IMR-90 (cell line): Measurements from ENCODE around the gene FEN1. TPM values are rescaled to one million over a fixed set of nuclear protein-coding genes. Genes with fewer than 3 reads are reported as not detected.

Source experiments
- ATAC-seq: fragments of 200-7000 bp; cut with Tn5 transposase; 2 replicates; pipeline ENCODE4 v1.9.1; 2020; ENCODE audit warnings: low read depth, mild to moderate bottlenecking, moderate library complexity
- BruUV-seq: library from RNA; stranded (reverse); fragments of 400-500 nt; replicated peaks from 2 replicates; lab custom pipeline; 2021; lab: Mats Ljungman, UMichigan
- CTCF ChIA-PET: fragments of 300-600 bp; formaldehyde crosslinking; extraction: SDS; loops from one replicate; lab custom pipeline; 2021; ENCODE audit warnings: antibody characterized with exemption; lab: Yijun Ruan, JAX
- POLR2A ChIA-PET: fragments of 300-600 bp; sonication (Branson Sonifier 250); formaldehyde crosslinking; loops from one replicate; lab custom pipeline; 2022; ENCODE audit warnings: antibody characterized with exemption; ENCODE audit not compliant: unreplicated experiment; lab: Charles Lee
- DNase-seq: peaks from one replicate; pipeline ENCODE4 v3.0.0; 2013
- H2AFZ ChIP-seq: replicated peaks from 2 replicates; pipeline ENCODE3; 2013; ENCODE audit warnings: low read length, mild to moderate bottlenecking; ENCODE audit not compliant: poor library complexity
- H2AK5ac ChIP-seq: 2 replicates; pipeline ENCODE4 v1.6.1; 2013; ENCODE audit warnings: low read depth, low read length, inconsistent platforms
- H2AK9ac ChIP-seq: replicated peaks from 2 replicates; pipeline ENCODE3; 2013; ENCODE audit warnings: mild to moderate bottlenecking, low read depth, low read length, moderate library complexity; ENCODE audit not compliant: poor library complexity
- H2BK120ac ChIP-seq: 2 replicates; pipeline ENCODE4 v1.6.1; 2013; ENCODE audit warnings: low read depth, low read length, inconsistent platforms
- H2BK15ac ChIP-seq: 3 replicates; pipeline ENCODE4 v1.6.1; 2013; ENCODE audit warnings: low read depth, low read length, inconsistent platforms
- H2BK20ac ChIP-seq: 2 replicates; pipeline ENCODE4 v1.6.1; 2013; ENCODE audit warnings: low read depth, mild to moderate bottlenecking, inconsistent platforms, low read length, moderate library complexity
- H2BK5ac ChIP-seq: 2 replicates; pipeline ENCODE4 v1.6.1; 2013; ENCODE audit warnings: mild to moderate bottlenecking, low read depth, low read length, inconsistent platforms; ENCODE audit not compliant: poor library complexity, severe bottlenecking
- H3K14ac ChIP-seq: replicated peaks from 2 replicates; pipeline ENCODE4 v1.6.1; 2013; ENCODE audit warnings: low read depth, low read length, inconsistent platforms
- H3K18ac ChIP-seq: 2 replicates; pipeline ENCODE4 v1.6.1; 2013; ENCODE audit warnings: low read depth, low read length, control low read depth
- H3K23ac ChIP-seq: 2 replicates; pipeline ENCODE4 v1.6.1; 2013; ENCODE audit warnings: low read depth, low read length, inconsistent platforms
- H3K27ac ChIP-seq: 2 replicates; pipeline ENCODE4 v1.5.1; 2013; ENCODE audit warnings: mild to moderate bottlenecking, control low read depth, low read length; ENCODE audit not compliant: insufficient read depth
- H3K27me3 ChIP-seq: 2 replicates; pipeline ENCODE4 v1.6.1; 2013; ENCODE audit warnings: low read length; ENCODE audit not compliant: control insufficient read depth, insufficient read depth
- H3K36me3 ChIP-seq: 2 replicates; pipeline ENCODE4 v1.6.1; 2013; ENCODE audit warnings: low read length, mixed read lengths; ENCODE audit not compliant: control insufficient read depth, insufficient read depth
- H3K4ac ChIP-seq: 2 replicates; pipeline ENCODE4 v1.6.1; 2013; ENCODE audit warnings: low read depth, low read length, inconsistent platforms
- H3K4me1 ChIP-seq: 2 replicates; pipeline ENCODE4 v1.6.1; 2013; ENCODE audit warnings: low read length, mixed read lengths; ENCODE audit not compliant: control insufficient read depth, insufficient read depth
- H3K4me2 ChIP-seq: 2 replicates; pipeline ENCODE4 v1.6.1; 2013; ENCODE audit warnings: low read depth, mild to moderate bottlenecking, control low read depth, low read length, moderate library complexity
- H3K4me3 ChIP-seq: 2 replicates; pipeline ENCODE4 v1.5.1; 2013; ENCODE audit warnings: low read depth, mild to moderate bottlenecking, control low read depth, low read length, moderate library complexity; ENCODE audit not compliant: insufficient read depth
- H3K56ac ChIP-seq: 2 replicates; pipeline ENCODE4 v1.6.1; 2013; ENCODE audit warnings: low read length, inconsistent platforms; ENCODE audit not compliant: insufficient read depth; ENCODE audit errors: extremely low read depth
- H3K79me1 ChIP-seq, 2 experiments: 2 replicates each; pipeline ENCODE4 v1.6.1; 2013; ENCODE audit warnings: low read length in 2 of 2, inconsistent platforms in 1 of 2, low read depth in 1 of 2
- H3K9ac ChIP-seq: 2 replicates; pipeline ENCODE4 v1.6.1; 2013; ENCODE audit warnings: low read depth, low read length, control low read depth
- H3K9me1 ChIP-seq: 2 replicates; pipeline ENCODE4 v1.6.1; 2013; ENCODE audit warnings: low read length, inconsistent platforms; ENCODE audit not compliant: insufficient read depth
- H3K9me3 ChIP-seq: 2 replicates; pipeline ENCODE4 v1.6.1; 2013; ENCODE audit warnings: low read length; ENCODE audit not compliant: control insufficient read depth, insufficient read depth
- H4K20me1 ChIP-seq: 2 replicates; pipeline ENCODE4 v1.6.1; 2013; ENCODE audit warnings: low read length, inconsistent platforms; ENCODE audit not compliant: insufficient read depth
- H4K5ac ChIP-seq: 2 replicates; pipeline ENCODE4 v1.6.1; 2013; ENCODE audit warnings: mild to moderate bottlenecking, low read depth, low read length, control low read depth
- H4K8ac ChIP-seq, 2 experiments: 2 replicates each; pipeline ENCODE4 v1.6.1; 2013; ENCODE audit warnings: low read depth in 2 of 2, low read length in 2 of 2, control low read depth in 1 of 2, inconsistent platforms in 1 of 2
- H4K91ac ChIP-seq: 2 replicates; pipeline ENCODE4 v1.6.1; 2013; ENCODE audit warnings: low read depth, low read length, inconsistent platforms; ENCODE audit not compliant: insufficient read depth
- BHLHE40 ChIP-seq: fragments of 150-350 bp; IDR thresholded peaks from 2 replicates; pipeline ENCODE4 v1.6.1; 2016; ENCODE audit warnings: mild to moderate bottlenecking, low read depth, low read length
- CEBPB ChIP-seq: IDR thresholded peaks from 2 replicates; pipeline ENCODE4 v1.6.1; 2012; ENCODE audit warnings: low read depth, low read length, improper control_type of control experiment
- CHD1 ChIP-seq: IDR thresholded peaks from 2 replicates; pipeline ENCODE4 v1.6.1; 2012; ENCODE audit warnings: low read depth, low read length, improper control_type of control experiment
- CTCF ChIP-seq: conservative IDR thresholded peaks from 2 replicates; pipeline ENCODE4 v1.5.1; 2012; ENCODE audit warnings: mild to moderate bottlenecking, low read depth, low read length, improper control_type of control experiment
- FOS ChIP-seq: fragments of 150-350 bp; IDR thresholded peaks from 2 replicates; pipeline ENCODE4 v1.6.1; 2016; ENCODE audit warnings: low read depth, low read length
- MAFK ChIP-seq: IDR thresholded peaks from 2 replicates; pipeline ENCODE4 v1.6.1; 2012; ENCODE audit warnings: low read depth, low read length, improper control_type of control experiment
- MAZ ChIP-seq: IDR thresholded peaks from 2 replicates; pipeline ENCODE4 v1.6.1; 2012; ENCODE audit warnings: low read depth, mild to moderate bottlenecking, low read length, improper control_type of control experiment, moderate library complexity, borderline replicate concordance
- NFE2L2 ChIP-seq: fragments of 150-350 bp; IDR thresholded peaks from 2 replicates; pipeline ENCODE4 v1.6.1; 2016; ENCODE audit warnings: low read depth, mild to moderate bottlenecking, low read length
- POLR2A ChIP-seq: IDR thresholded peaks from 2 replicates; pipeline ENCODE4 v1.6.1; 2012; ENCODE audit warnings: mild to moderate bottlenecking, low read depth, low read length
- RAD21 ChIP-seq: IDR thresholded peaks from 2 replicates; pipeline ENCODE4 v1.6.1; 2012; ENCODE audit warnings: low read length, improper control_type of control experiment
- RCOR1 ChIP-seq: IDR thresholded peaks from 2 replicates; pipeline ENCODE4 v1.6.1; 2012; ENCODE audit warnings: mild to moderate bottlenecking, low read length, improper control_type of control experiment; ENCODE audit not compliant: insufficient replicate concordance
- RFX5 ChIP-seq: IDR thresholded peaks from 2 replicates; pipeline ENCODE4 v1.8.0; 2012; ENCODE audit warnings: low read depth, mild to moderate bottlenecking, low read length, moderate library complexity
- SMC3 ChIP-seq: fragments of 150-350 bp; IDR thresholded peaks from 2 replicates; pipeline ENCODE4 v1.6.1; 2016; ENCODE audit warnings: low read depth, mild to moderate bottlenecking, antibody characterized with exemption, low read length, moderate library complexity
- USF2 ChIP-seq: fragments of 150-350 bp; IDR thresholded peaks from 2 replicates; pipeline ENCODE4 v1.6.1; 2017; ENCODE audit warnings: mild to moderate bottlenecking, antibody characterized with exemption, low read length, low read depth
- WGBS, 2 experiments: methylation state at CpG; one replicate each; pipeline versions ENCODE4 v1.1.5 to v1.1.7; 2013; ENCODE audit warnings: missing lambda C conversion rate in 2 of 2; ENCODE audit not compliant: insufficient read length in 1 of 2; ENCODE audit errors: extremely low coverage in 2 of 2; 5-methylcytosine and 5-hydroxymethylcytosine counted together
- dilution Hi-C: fragments of 300-500 bp; cut with HindIII; formaldehyde crosslinking; loops from one replicate; pipeline ENCODE4 v1.14.3; 2018; ENCODE audit warnings: low sequenced_read_pairs; ENCODE audit not compliant: unreplicated experiment
- in situ Hi-C: fragments of 300-500 bp; cut with MboI; formaldehyde crosslinking; loops from 3 replicates; pipeline ENCODE4 v1.14.3; 2019; ENCODE audit warnings: low sequenced_read_pairs, inconsistent platforms, mixed read lengths
- intact Hi-C: fragments of 100-400 bp; cut with micrococcal nuclease; formaldehyde crosslinking; loops from 2 replicates; pipeline ENCODE4 v1.10.0; 2022
- polyA plus RNA-seq, 3 experiments: library from polyadenylated mRNA; depleted of rRNA; stranded (reverse); fragments of >200 nt; gene quantifications; 2 replicates each; pipeline ENCODE4 v1.2.3, GENCODE V29; 2012; ENCODE audit warnings: low replicate concordance in 1 of 3
- total RNA-seq: library from RNA; depleted of rRNA; stranded (reverse); fragments of >200 nt; gene quantifications from 2 replicates; pipeline ENCODE4 v1.2.3, GENCODE V29; 2012

FEN1 gene
- total and polyA plus RNA-seq, 2 of the 4 experiments (the other 2 are of a cell fraction), result 23.0 to 41.9 TPM

DNA sequence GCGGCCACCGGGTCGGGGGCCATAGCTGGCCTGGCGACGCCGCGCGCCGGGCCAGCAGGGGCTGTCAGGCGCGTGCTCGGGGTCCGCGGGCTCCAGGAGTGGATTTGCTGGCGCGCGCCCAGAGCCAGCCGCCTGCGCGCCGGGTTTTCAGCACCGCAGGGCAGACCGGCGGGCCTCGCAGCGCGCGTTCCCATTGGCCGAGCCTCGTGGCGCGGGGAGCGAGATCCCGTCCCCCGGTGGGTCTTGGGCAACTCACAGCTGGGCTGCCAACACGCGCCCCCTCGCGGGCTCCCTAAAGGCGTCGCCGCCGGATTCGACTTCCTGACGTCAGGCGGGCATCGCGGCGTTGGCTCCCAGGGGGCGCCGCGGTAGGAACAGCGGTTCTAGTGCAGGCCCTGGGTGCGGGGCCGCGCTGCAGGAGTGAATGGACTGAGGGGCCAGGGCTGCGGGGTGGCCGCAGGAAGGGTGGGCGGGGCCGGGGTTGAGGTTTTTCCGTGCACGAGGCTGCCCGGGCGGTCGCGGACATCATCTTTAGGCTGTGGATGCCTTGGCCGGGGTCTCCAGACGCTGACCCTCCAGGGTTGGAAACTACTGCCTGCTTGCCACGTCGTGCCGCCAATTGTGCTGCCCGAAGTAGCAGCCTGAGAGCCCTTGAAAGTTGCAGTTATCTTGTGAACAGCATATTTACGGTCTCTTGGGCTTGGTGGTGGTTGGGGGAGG is 24.2 kb downstream of the FEN1 start, which contains the start of gene FADS1:
Gene FADS1 (minus strand): TSS at position 268 of the 720 bp plus-strand sequence. CDS start 74 bp downstream, at position 194.
- 0% methylated on average over 45 of the region's 73 CpGs; no CpG with 5 or more reads in 1 of the 2 experiments for WGBS, 2 experiments
- peak within 1 kb of the TSS; percentile 92 for H3K27ac ChIP-seq
- H4K20me1 ChIP-seq, result no peaks in the 10 kb centered on the region; the same call in 1 of the 2 replicates
- H4K91ac ChIP-seq, result peak within 1 kb of the TSS; percentile 89
- CTCF ChIA-PET, result interaction anchor here (1.1 to 1.5 kb wide), 2 partner anchors 11 to 20 kb away, joined by 3 to 4 read pairs; partner anchors contain the start of gene FADS2
- H3K14ac ChIP-seq, result peak within 1 kb of the TSS; percentile 95
- peak within 1 kb of the TSS; percentile 97 for H2AK9ac ChIP-seq
- H2BK15ac ChIP-seq, result peak within 1 kb of the TSS; percentile 29; the same call in 1 of the 3 replicates
- peaks cover 14% of the 10 kb centered on the region for H3K9me1 ChIP-seq
- intact Hi-C loops, result no loop called here
- no TSS peak for BruUV-seq
- H3K9ac ChIP-seq, result peak within 1 kb of the TSS; percentile 84
- dilution Hi-C loops, result no loop called here
- peak within 1 kb of the TSS; percentile 76 for H3K18ac ChIP-seq
- H3K4me3 ChIP-seq, result peak within 1 kb of the TSS; percentile 86
- ATAC-seq, result peak; percentile 70
- peak within 1 kb of the TSS; percentile 82 for H2BK5ac ChIP-seq
- H2AFZ ChIP-seq, result peak within 1 kb of the TSS; percentile 95
- H3K4me1 ChIP-seq, result peaks cover 5% of the 10 kb centered on the region; the same call in 1 of the 2 replicates
- H3K4ac ChIP-seq, result peak within 1 kb of the TSS; percentile 96
- peak; percentile 92 for DNase-seq
- no peaks in the 10 kb centered on the region for H3K27me3 ChIP-seq
- H3K56ac ChIP-seq, result peak within 1 kb of the TSS; percentile 81; the same call in 1 of the 2 replicates
- in situ Hi-C loops, result no loop called here
- H3K79me1 ChIP-seq, result peaks cover 7 to 39% of the 10 kb centered on the region in 2 experiments; a peak in 3 of 4 replicates
- H3K36me3 ChIP-seq, result peaks cover 12% of the 10 kb centered on the region
- H3K9me3 ChIP-seq, result no peaks in the 10 kb centered on the region
- POLR2A ChIA-PET, result no interaction called here
- peak within 1 kb of the TSS; percentile 93 for H4K5ac ChIP-seq
- H2BK20ac ChIP-seq, result peak within 1 kb of the TSS; percentile 17; the same call in 1 of the 2 replicates
- H4K8ac ChIP-seq, result peak within 1 kb of the TSS; percentile 72 to 95
- peak within 1 kb of the TSS; percentile 67 for H2BK120ac ChIP-seq
- peak within 1 kb of the TSS; percentile 85 for H3K23ac ChIP-seq
- peak within 1 kb of the TSS; percentile 94 for H2AK5ac ChIP-seq
- H3K4me2 ChIP-seq, result peak within 1 kb of the TSS; percentile 98
- TF ChIP-seq NFE2L2 (no peak), USF2 (peak; percentile 43; the same call in 1 of the 2 replicates), BHLHE40 (no peak), MAFK (no peak), CTCF (peak; percentile 81), CEBPB (peak; percentile 98), CHD1 (no peak), MAZ (peak; percentile 80), RFX5 (no peak), POLR2A (0 out of 2 replicates have a peak, but pooled peaks have one; percentile 15), RCOR1 (peak; percentile 2), RAD21 (peak; percentile 40), FOS (no peak), SMC3 (peak; percentile 42)
